C4-2B (cell line): Measurements from ENCODE around the gene AKAP8L.

Experiments
- ZFX ChIP-seq: fragments of 450-650 bp; IDR thresholded peaks from 2 replicates; pipeline ENCODE4 v1.6.1; 2017
- TF ChIP-seq, protein P1 (sequence below): fragments of 450-650 bp; conservative IDR thresholded peaks from 2 replicates; pipeline ENCODE4 v1.5.1; 2017; ENCODE audit warnings: mild to moderate bottlenecking

DNA sequence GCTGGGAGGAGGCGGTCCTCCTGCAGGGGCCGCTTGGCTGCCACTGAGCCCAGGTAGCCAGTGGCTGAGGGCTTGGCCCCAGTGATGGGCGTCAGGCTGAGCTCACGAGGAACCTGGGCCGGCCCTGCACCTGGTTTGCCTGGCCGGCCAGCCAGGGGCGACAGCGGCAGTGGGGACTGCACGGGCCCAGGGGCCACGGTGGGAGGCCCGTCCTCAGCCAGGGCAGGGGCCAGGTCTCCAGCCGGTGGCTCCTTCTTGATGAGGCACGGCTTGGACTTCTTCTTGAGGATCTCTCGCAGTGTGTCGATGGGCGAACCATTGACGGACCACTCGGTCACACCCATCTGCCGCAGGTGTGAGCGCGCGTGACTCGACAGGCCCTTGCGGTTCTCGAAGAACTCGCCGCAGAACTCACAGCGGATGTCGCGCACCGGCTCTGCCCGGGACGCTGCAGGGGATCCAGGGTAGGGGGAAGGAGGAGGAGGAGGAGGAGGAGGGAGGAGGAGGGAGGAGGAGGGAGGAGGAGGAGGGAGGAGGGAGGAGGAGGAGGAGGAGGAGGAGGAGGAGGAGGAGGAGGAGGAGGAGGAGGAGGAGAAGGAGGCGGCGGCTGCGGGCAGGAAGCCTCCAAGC, 6.6 kb upstream of the AKAP8L start:
- TF ChIP-seq, protein P1, sequence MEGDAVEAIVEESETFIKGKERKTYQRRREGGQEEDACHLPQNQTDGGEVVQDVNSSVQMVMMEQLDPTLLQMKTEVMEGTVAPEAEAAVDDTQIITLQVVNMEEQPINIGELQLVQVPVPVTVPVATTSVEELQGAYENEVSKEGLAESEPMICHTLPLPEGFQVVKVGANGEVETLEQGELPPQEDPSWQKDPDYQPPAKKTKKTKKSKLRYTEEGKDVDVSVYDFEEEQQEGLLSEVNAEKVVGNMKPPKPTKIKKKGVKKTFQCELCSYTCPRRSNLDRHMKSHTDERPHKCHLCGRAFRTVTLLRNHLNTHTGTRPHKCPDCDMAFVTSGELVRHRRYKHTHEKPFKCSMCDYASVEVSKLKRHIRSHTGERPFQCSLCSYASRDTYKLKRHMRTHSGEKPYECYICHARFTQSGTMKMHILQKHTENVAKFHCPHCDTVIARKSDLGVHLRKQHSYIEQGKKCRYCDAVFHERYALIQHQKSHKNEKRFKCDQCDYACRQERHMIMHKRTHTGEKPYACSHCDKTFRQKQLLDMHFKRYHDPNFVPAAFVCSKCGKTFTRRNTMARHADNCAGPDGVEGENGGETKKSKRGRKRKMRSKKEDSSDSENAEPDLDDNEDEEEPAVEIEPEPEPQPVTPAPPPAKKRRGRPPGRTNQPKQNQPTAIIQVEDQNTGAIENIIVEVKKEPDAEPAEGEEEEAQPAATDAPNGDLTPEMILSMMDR: no peak
- TF ChIP-seq ZFX: no peak
